Activated CD8-positive, alpha-beta T cell treated with anti-CD3 and anti-CD28 coated beads, Interleukin-2, amount 10 ng/mL, durations not matched to agents 7 days and 5 days (primary cell): ENCODE data around the gene DHX57. TPM values are rescaled to one million over a fixed set of nuclear protein-coding genes. Genes with fewer than 3 reads are reported as not detected.
A peak's percentile ranks its signal among the peaks of the same experiment; 100 is the strongest.

Experiments used
- ATAC-seq: fragments of 150-1000 bp; cut with Tn5 transposase; one replicate; pipeline ENCODE4 v1.10.0; 2021; ENCODE audit warnings: moderate library complexity
- CTCF ChIA-PET: fragments of 350-600 bp; sonication (Branson Sonifier 250); formaldehyde crosslinking; loops from one replicate; lab custom pipeline; 2021; ENCODE audit warnings: antibody characterized with exemption; lab: Charles Lee
- POLR2A ChIA-PET: fragments of 350-600 bp; sonication (Branson Sonifier 250); formaldehyde crosslinking; loops from one replicate; lab custom pipeline; 2021; ENCODE audit warnings: antibody characterized with exemption; lab: Charles Lee
- DNase-seq: peaks from one replicate; pipeline ENCODE4 v3.0.0-alpha.2; 2020
- H3K27ac Mint-ChIP-seq: one replicate; pipeline ENCODE4 v1.8.0; 2021; ENCODE audit warnings: mild to moderate bottlenecking, mixed read lengths
- H3K27me3 Mint-ChIP-seq: one replicate; pipeline ENCODE4 v1.8.0; 2021; ENCODE audit warnings: low read depth, mixed read lengths
- H3K36me3 Mint-ChIP-seq: one replicate; pipeline ENCODE4 v1.8.0; 2021; ENCODE audit warnings: low read depth, mixed read lengths
- H3K4me1 Mint-ChIP-seq: one replicate; pipeline ENCODE4 v1.8.0; 2021; ENCODE audit warnings: low read depth, mixed read lengths
- H3K4me3 Mint-ChIP-seq: one replicate; pipeline ENCODE4 v1.8.0; 2021; ENCODE audit warnings: mild to moderate bottlenecking, mixed read lengths
- H3K9me3 Mint-ChIP-seq: one replicate; pipeline ENCODE4 v1.8.0; 2022; ENCODE audit warnings: mixed read lengths; ENCODE audit not compliant: insufficient read depth
- total RNA-seq, 2 experiments: library from RNA; stranded (reverse); gene quantifications; one replicate each; pipeline ENCODE4 v1.2.3, GENCODE V29; 2021

The DHX57 gene
- total RNA-seq, 2 experiments from 2014 or later: 13.4 to 15.3 TPM

DNA sequence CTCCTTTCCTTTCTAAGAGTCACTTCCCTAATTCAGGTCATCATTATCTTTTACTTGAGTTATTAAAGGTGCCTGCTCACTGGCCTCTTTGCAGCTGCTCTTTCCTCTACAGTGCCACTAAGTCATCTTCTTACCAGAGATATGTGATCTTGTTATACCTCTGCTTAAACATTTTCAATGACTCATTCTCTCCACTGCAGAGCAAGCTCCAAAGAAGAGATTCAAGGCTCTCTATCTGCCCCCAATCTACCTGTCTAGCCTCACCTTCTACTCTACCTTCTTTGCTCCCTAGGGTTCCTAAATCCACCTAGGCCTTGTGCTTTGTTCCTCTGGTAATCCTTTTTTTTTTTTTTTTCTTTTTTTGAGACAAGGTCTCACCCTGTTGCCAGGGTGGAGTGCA lies 17.1 kb upstream of the DHX57 start:
- Mint-ChIP-seq H3K27ac (no peak overlapping the region), H3K4me3 (no peak overlapping the region), H3K4me1 (no peaks in the 10 kb centered on the region), H3K36me3 (no peaks in the 10 kb centered on the region), H3K9me3 (no peaks in the 10 kb centered on the region), H3K27me3 (peaks cover 9% of the 10 kb centered on the region)
- DNase-seq (no peak), ATAC-seq (no peak)
- POLR2A ChIA-PET: interaction anchor here (0.6 kb wide), 1 partner anchor 176 kb away, joined by 3 read pairs; no protein-coding TSS in a partner anchor
- CTCF ChIA-PET: interaction anchor here (0.8 kb wide), 1 partner anchor 55 kb away, joined by 3 read pairs; no protein-coding TSS in a partner anchor

DNA sequence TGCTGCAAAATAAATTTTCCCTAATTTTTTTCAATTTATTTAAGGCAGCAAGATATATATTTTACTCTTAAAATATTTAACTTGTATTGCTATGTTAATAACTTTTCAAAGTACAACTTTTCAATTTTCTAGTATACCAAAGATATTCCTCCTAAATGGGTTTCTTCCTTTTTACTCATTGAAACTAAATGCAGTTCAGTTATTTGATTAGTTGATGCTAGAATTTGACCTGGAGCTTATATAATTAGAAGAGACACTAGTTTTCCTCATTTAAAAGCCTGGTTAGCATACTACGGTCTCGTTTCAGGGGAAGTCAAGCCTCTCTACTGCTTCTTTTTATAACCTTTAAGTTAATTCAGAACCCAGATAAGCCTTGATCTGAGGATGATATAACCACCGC lies 13.8 kb upstream of the DHX57 start, which contains the start of gene ARHGEF33:
ARHGEF33 (plus strand) TSS at position 301 of the 400 bp plus-strand sequence. CDS start 29,573 bp downstream, outside the sequence.
- Mint-ChIP-seq H3K4me3 (no peak within 1 kb of the TSS), H3K36me3 (no peaks in the 10 kb centered on the region), H3K4me1 (no peaks in the 10 kb centered on the region), H3K9me3 (no peaks in the 10 kb centered on the region), H3K27ac (no peak within 1 kb of the TSS), H3K27me3 (peaks cover 10% of the 10 kb centered on the region)
- POLR2A ChIA-PET: no interaction called here
- CTCF ChIA-PET: no interaction called here
- ATAC-seq (no peak), DNase-seq (no peak)

DNA sequence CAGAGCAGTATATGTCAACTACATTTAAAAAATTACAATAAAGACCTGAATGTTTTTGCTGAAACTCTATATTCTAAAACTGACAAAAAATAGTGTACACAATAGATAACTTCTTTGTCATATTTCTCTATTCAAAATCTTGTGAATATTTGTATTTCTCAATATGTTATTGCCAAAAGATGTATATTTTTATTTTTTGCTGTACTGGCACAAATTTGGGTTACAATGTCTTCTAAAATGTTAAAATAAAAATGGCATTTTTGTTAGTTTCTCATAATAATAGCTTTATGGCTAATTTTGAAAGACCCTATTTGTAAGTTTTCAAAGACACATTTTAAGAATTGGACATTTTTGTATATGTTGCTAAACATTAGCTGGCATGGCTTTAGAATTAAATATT lies 13.3 kb upstream of the DHX57 start:
- Mint-ChIP-seq H3K4me1 (no peaks in the 10 kb centered on the region), H3K27ac (no peak overlapping the region), H3K9me3 (no peaks in the 10 kb centered on the region), H3K27me3 (peaks cover 10% of the 10 kb centered on the region), H3K36me3 (no peaks in the 10 kb centered on the region), H3K4me3 (no peak overlapping the region)
- ChIA-PET CTCF (no interaction called here), POLR2A (no interaction called here)
- no peak for ATAC-seq
- DNase-seq: no peak

DNA sequence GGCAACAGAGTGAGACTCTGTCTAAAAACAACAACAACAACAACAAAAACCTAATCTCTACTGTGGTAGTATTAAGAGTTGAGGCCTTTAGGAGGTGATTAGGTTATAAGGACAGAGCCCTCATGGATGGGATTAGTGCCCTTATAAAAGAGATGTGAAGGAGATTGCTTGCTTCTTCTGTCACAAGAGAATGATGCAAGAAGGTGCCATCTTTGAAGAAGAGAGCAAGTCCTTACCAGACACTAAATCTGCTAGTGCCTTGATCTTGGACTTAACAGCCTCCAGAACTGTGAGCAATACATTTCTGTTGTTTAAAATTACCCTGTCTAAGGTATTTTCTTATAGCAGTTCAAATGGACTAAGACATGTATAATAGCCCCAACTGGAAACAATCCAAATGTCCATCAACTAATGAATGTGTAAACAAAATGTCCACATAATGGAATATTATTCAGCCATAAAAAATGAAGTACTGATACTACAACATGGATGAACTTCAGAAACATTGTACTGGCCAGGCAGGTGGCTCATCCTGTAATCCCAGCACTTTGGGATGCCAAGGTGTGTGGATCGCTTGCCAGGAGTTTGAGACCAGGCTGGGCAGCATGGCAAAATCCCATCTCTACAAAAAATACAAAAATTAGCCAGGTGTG lies 12.3 kb upstream of the DHX57 start:
- peaks cover 10% of the 10 kb centered on the region for H3K27me3 Mint-ChIP-seq
- POLR2A ChIA-PET: no interaction called here
- DNase-seq (no peak), ATAC-seq (no peak)
- H3K9me3 Mint-ChIP-seq: no peaks in the 10 kb centered on the region
- no peaks in the 10 kb centered on the region for H3K36me3 Mint-ChIP-seq
- H3K27ac Mint-ChIP-seq: no peak overlapping the region
- no peaks in the 10 kb centered on the region for H3K4me1 Mint-ChIP-seq
- H3K4me3 Mint-ChIP-seq: no peak overlapping the region
- CTCF ChIA-PET: no interaction called here

DNA sequence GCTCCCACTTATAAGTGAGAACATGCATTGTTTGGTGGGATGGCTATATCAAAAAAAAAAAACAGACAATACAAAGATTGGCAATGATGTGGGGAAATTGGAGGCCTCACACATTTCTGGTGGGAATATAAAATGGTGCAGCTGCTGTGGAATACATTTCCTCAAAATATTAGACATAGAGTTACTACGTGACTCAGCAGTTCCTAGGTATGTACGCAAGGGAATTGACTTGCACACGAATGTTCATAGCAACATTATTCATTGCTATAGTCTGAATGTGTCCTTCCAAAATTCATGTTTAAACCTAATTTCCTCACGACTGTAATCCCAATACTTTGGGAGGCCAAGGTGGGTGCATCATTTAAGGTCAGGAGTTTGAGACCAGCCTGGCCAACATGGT lies 11.6 kb upstream of the DHX57 start:
- Mint-ChIP-seq H3K36me3 (no peaks in the 10 kb centered on the region), H3K4me1 (no peaks in the 10 kb centered on the region), H3K4me3 (no peak overlapping the region), H3K9me3 (no peaks in the 10 kb centered on the region), H3K27me3 (peaks cover 10% of the 10 kb centered on the region), H3K27ac (no peak overlapping the region)
- POLR2A ChIA-PET: no interaction called here
- ATAC-seq: no peak
- CTCF ChIA-PET: no interaction called here
- no peak for DNase-seq

DNA sequence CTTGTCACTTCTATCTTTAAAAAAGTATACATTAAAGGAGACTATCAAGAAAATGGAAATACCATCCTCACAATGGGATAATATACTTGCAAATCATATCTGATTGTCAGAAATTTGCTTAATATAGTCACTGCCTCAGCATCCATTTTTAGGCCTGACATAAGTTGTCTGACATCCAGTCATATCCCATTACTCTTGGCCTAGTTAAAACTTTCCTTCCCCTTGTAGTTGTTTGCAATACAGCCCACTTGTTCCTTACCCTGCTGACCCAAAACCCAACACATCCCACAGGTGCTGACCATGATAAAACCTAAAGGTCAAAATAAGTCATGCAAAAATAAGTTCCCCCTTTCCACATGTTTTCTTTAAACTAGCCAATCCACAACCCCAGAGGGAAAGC lies 10.3 kb upstream of the DHX57 start:
- no peak for DNase-seq
- POLR2A ChIA-PET: no interaction called here
- no peaks in the 10 kb centered on the region for H3K9me3 Mint-ChIP-seq
- H3K4me1 Mint-ChIP-seq: no peaks in the 10 kb centered on the region
- H3K36me3 Mint-ChIP-seq: no peaks in the 10 kb centered on the region
- no peak overlapping the region for H3K4me3 Mint-ChIP-seq
- no peak for ATAC-seq
- CTCF ChIA-PET: no interaction called here
- peaks cover 7% of the 10 kb centered on the region for H3K27me3 Mint-ChIP-seq
- H3K27ac Mint-ChIP-seq: no peak overlapping the region

DNA sequence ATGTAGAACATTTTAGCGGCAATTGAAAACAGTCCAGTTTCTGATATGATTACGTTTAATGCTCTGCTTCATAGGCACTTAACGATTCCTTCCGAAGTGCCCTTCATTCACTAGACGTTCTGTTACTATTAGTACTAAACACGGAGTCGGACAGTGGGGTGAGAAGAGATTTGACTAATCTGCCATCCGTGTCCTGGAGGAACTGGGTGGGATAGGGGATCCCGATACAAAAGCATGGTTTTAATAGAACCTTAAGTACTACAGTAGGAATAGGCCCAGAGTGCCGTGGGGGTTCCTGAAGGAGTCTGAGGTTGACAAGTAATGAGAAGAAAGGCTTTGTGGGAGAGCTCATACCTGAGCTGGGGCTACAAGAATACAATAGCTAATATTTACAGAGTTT lies 673 bp upstream of the DHX57 start:
- CTCF ChIA-PET: interaction anchor here (1.9 kb wide), 1 partner anchor 71 kb away, joined by 7 read pairs; no protein-coding TSS in a partner anchor
- Mint-ChIP-seq H3K9me3 (peaks cover 8% of the 10 kb centered on the region), H3K27ac (peak overlapping the region; percentile 93), H3K4me3 (peak overlapping the region; percentile 99), H3K36me3 (peaks cover 13% of the 10 kb centered on the region), H3K27me3 (no peaks in the 10 kb centered on the region), H3K4me1 (peaks cover 22% of the 10 kb centered on the region)
- POLR2A ChIA-PET: interaction anchor here (0.6 to 1.0 kb wide), 3 partner anchors 20 to 126 kb away, joined by 3 to 5 read pairs (median 3); partner anchors contain the start of gene SRSF7
- DNase-seq (no peak), ATAC-seq (no peak)

DNA sequence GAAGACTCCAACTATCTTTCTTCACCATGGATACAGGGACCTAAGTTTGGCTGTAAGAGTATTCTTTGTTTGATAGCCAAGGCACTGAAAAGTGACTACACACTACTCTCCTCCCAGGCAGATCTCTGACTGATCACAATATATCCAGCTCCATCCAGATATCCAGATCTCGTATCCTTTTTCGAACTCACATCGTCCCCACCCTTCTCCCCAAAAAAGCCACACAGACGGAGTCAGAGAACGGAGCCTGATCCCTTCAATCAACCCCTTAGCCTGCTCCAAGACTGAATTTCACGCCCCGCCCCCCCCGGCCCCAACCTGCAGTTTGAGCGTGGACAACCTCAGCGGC lies 533 bp downstream of the DHX57 start:
- ChIA-PET CTCF (interaction anchor here (1.9 kb wide), 1 partner anchor 72 kb away, joined by 7 read pairs; no protein-coding TSS in a partner anchor), POLR2A (interaction anchor here (1.0 kb wide), 1 partner anchor 239 kb away, joined by 3 read pairs; no protein-coding TSS in a partner anchor)
- ATAC-seq (peak; percentile 3), DNase-seq (no peak)
- H3K4me1 Mint-ChIP-seq: peaks cover 22% of the 10 kb centered on the region
- peak overlapping the region; percentile 99 for H3K4me3 Mint-ChIP-seq
- H3K27me3 Mint-ChIP-seq: no peaks in the 10 kb centered on the region
- peaks cover 8% of the 10 kb centered on the region for H3K9me3 Mint-ChIP-seq
- peak overlapping the region; percentile 93 for H3K27ac Mint-ChIP-seq
- H3K36me3 Mint-ChIP-seq: peaks cover 14% of the 10 kb centered on the region

DNA sequence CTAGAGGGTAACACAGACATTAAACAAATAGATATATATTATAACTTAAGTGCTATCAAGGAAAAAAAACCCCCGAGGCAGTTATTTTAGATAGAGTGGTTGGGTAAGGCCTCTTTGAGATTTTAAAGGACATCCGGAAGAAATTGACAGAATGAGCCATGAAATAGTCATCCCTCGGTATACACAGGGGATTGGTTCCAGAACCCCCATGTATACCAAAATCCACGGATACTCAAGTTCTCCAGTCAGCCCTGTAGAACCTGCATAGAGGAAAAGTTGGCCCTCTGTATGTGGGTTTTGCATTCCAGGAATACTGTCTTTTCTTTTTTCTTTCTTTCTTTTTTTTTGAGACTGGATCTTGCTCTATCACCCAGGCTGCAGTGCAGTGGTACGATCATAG lies 2.0 kb downstream of the DHX57 start:
- Mint-ChIP-seq H3K4me3 (no peak overlapping the region), H3K9me3 (peaks cover 15% of the 10 kb centered on the region), H3K4me1 (peaks cover 22% of the 10 kb centered on the region), H3K27ac (no peak overlapping the region), H3K27me3 (no peaks in the 10 kb centered on the region), H3K36me3 (peaks cover 20% of the 10 kb centered on the region)
- DNase-seq: no peak
- ChIA-PET CTCF (no interaction called here), POLR2A (interaction anchor here (0.6 to 1.5 kb wide), 2 partner anchors 34 to 123 kb away, joined by 4 to 5 read pairs; partner anchors contain the start of gene SRSF7)
- ATAC-seq: no peak

DNA sequence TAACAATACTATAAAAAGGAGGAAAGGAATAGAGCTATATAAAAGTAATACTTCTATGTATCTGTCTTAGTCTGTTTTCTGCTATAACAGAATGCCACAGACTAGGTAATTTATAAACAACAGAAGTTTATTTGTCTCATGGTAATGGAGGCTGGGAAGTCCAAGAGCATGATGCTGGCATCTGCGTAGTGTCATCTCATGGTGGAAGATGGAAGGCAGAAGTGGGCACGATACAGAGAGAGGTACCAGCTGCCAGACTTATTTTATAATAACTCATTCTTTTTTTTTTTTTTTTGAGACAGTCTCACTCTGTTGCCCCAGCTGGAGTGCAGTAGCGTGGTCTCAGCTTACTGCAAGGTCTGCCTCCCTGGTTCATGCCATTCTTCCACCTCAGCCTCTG lies 4.3 kb downstream of the DHX57 start:
- POLR2A ChIA-PET: no interaction called here
- H3K4me1 Mint-ChIP-seq: peaks cover 18% of the 10 kb centered on the region

DNA sequence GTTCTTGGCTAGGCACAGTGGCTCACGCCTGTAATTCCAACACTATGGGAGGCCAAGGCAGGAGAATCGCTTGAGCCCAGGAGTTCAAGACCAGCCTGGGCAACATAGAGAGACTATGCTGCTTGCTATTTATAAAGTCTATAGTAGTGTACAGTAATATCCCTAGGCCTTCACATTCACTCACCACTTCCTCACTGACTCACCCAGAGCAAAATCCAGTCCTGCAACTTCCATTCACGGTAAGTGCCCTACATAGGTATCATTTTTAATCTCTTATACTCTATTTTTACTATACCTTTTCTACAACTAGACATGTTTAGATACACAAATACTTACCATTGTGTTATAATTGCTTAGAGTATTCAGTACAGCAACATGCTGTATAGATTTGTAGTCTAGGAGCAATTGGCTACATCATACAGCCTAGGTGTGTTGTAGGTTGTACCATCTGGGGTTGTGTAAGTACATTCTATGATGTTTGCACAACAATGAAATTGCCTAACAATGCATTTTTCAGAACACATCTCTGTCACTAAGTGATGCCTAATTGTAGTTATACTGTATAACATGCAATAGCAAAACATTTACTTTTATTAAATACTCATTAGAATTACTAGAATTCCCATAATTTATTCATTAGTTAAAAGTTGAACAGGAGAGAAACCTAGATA lies 8.8 kb downstream of the DHX57 start:
- DNase-seq (no peak), ATAC-seq (no peak)
- Mint-ChIP-seq H3K9me3 (peaks cover 7% of the 10 kb centered on the region), H3K27me3 (no peaks in the 10 kb centered on the region), H3K4me3 (no peak overlapping the region), H3K27ac (no peak overlapping the region), H3K4me1 (peaks cover 8% of the 10 kb centered on the region), H3K36me3 (peaks cover 29% of the 10 kb centered on the region)
- POLR2A ChIA-PET: no interaction called here
- CTCF ChIA-PET: no interaction called here

More for the DNA sequence above, 4.3 kb downstream of the DHX57 start:
- no peak overlapping the region for H3K4me3 Mint-ChIP-seq
- ATAC-seq: no peak
- CTCF ChIA-PET: no interaction called here
- no peaks in the 10 kb centered on the region for H3K27me3 Mint-ChIP-seq
- no peak overlapping the region for H3K27ac Mint-ChIP-seq
- DNase-seq: no peak
- H3K9me3 Mint-ChIP-seq: peaks cover 15% of the 10 kb centered on the region
- peaks cover 25% of the 10 kb centered on the region for H3K36me3 Mint-ChIP-seq

DNA sequence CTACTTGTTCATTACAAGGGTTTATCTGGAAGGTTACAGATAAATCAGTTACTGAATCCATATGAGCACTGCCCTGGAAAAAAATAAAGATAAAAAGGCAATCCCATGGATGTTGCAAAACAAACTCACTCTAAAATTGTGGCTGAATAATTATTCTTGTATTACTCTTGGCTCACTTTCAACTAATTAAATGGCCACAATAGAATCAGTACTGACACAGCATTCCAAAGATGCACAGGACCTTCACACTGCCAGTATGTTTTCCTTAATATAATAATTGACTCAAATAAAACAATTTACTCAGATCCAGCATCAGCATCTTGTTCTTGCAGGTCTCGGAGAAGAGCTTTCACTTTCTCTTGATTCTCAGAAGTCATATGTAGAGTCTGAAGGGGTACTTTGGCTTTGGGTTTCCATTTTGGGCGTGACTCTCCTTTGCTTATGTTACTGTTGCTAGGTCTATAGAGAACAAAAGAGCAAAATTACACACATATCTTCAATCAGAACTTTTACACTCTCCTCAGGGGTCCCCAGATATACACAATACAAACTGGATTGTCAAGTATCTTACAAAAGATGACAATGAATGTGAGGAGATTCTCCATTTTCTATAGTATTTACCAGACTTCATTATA lies 12.6 kb downstream of the DHX57 start:
- H3K4me3 Mint-ChIP-seq: no peak overlapping the region
- DNase-seq: no peak
- peaks cover 8% of the 10 kb centered on the region for H3K4me1 Mint-ChIP-seq
- no peaks in the 10 kb centered on the region for H3K27me3 Mint-ChIP-seq
- ChIA-PET POLR2A (interaction anchor here (1.0 kb wide), 1 partner anchor 112 kb away, joined by 3 read pairs; the partner anchor contains the start of gene SRSF7), CTCF (no interaction called here)
- no peaks in the 10 kb centered on the region for H3K9me3 Mint-ChIP-seq
- no peak overlapping the region for H3K27ac Mint-ChIP-seq
- peak; percentile 63 for ATAC-seq
- peaks cover 38% of the 10 kb centered on the region for H3K36me3 Mint-ChIP-seq
